HG03064 (cell line): ENCODE results near the gene KSR2.

Experiments
- ATAC-seq: cut with Tn5 transposase; IDR thresholded peaks from one replicate; pipeline ENCODE4 v1.9.1; 2021; ENCODE audit warnings: low read depth; ENCODE audit not compliant: unreplicated experiment

Gene KSR2

DNA sequence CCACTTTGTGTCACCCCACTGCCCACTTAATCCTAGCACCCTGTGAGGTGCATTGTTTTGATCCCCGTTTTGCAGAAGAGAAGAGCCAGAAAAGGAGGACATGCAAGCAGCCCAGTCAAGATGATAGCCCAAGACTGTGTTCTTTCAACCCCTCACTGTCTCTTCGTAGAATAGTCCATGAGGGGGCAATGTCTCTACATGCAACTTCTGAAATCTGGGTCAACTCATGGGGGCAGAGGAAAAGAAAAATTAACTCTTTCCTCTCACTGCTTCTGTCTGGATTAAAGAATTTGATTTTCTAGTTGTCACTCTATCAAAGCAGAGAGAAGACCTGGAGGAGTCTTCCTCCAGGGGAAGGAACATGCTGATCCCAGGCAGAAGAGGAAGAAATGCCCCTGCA, 377.8 kb downstream of the KSR2 start:
- no peak for ATAC-seq

DNA sequence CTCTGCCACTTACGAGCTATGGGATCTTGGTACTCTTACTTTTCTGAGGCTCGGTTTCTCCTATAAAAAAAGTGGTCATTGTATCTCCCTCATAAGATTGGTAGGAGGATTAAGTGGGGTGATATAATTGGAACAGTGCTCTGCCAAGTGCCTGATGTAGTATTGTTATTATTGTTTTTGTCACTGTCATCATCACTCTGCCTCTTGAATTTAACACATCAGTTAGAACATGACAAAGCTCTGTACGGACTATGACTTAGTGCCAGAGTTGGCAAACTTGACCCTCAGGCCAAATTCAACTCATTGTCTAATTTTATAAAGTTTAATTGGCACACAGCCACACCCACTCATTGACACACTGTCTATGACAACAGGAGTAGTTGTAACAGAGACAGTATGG, 378.4 kb downstream of the KSR2 start:
- ATAC-seq = no peak

DNA sequence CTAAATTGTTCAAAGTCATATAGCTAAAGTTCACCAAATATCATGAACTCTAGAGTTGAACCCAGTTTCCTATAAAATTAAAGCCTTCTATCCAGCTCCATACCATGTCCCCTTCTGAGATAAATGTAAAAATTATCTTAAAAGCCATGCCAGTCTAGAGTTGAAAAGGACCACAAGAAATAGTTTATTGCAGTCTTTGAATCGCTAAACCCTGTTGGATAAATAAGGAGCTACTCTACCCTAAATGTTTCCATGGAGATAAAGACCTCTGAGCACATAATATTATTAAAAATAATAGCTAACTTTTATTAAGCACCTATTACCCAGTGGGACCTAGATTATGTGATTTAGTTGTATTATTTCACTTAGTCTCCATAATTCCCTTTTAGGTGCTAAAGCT, 379.8 kb downstream of the KSR2 start:
- no peak for ATAC-seq

- ATAC-seq = no peak
These were observed 381.0 kb downstream of the KSR2 start for GRCh38 chr12:117587631-117588287.

DNA sequence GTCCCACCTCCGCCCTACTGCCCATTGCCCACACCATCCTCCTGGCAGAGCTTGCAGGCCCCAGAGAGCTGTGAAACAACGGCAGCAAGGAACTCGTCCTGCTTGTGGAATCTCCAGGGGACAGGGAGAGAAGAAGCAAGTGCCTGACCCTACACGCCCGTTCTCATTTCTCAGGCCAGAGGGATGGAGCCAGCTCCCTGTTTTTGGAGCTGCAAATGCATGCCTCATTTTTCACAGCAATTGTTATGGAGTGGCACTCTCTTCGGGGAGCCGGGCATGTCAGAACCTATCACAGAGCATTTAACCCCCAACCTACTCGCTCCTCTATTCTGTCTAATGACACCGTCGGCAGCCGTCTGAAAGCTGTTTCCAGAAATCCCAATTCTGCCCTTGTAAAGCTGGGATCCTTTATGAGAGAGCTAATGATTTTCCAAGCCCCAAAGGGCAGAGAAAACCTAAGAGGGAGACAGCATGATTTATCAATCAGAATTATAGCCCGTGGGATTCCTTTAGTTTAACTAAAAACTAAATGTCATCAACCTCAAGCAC, 385.0 kb downstream of the KSR2 start:
- ATAC-seq = no peak

GRCh38 chr12:117583092-117583491, 385.7 kb downstream of the KSR2 start:
- no peak for ATAC-seq

DNA sequence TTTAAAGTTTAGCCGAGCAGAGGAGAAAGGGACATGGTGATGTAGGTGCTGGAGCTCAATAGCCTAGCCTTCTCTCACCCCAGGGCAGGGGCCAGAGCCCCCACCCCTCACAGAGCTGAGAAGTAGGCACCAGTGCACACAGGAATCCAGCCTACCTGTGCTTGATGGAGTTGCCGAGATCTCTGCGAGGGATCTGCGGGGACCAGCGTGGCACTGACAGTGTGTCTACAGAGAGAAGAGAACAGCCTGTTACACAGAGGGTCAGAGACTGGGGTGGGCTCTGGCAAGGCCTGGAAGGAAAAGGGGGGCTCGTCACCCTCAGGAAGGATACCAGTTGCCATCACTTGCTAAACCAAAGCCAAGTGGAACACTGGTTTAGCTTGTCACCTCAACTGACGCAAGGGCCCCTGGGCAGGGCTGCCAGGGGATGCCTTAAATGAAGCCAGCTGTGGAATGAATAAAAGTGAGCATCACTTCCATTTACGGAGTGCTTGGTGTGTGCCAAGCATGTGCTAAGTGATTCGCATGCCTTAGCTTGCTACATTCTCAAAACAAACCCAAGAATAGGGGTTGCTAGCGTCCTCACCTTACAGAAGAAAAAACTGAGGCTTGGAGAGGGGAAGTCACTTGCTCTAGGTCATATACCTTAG, 386.5 kb downstream of the KSR2 start:
- no peak for ATAC-seq

- no peak for ATAC-seq
These were observed 388.1 kb downstream of the KSR2 start for GRCh38 chr12:117580718-117581062.

GRCh38 chr12:117580015-117580717, 388.6 kb downstream of the KSR2 start:
- no peak for ATAC-seq

- ATAC-seq = no peak
These were observed 391.6 kb downstream of the KSR2 start for GRCh38 chr12:117577122-117577657.

DNA sequence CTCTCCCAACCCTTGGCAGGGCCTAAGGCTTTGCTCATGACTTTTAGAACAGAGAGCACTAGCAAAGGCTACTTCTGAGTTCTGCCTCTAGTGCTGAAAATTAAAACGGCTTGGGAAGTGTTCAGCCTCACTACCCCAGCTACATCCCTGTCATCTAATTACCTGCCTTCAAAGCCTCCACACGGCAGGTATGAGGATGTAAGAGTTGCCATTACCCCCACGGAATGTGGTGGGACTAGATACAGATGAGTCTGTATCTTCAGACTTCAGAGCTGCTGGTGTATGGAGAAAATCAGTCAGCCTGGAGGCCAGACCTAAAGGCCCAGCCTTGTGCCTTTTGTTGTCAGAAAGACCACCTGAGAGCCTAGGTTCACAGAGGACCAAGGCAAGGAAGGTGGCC, 392.7 kb downstream of the KSR2 start:
- ATAC-seq = no peak

GRCh38 chr12:117574655-117575054, 394.1 kb downstream of the KSR2 start:
- no peak for ATAC-seq

DNA sequence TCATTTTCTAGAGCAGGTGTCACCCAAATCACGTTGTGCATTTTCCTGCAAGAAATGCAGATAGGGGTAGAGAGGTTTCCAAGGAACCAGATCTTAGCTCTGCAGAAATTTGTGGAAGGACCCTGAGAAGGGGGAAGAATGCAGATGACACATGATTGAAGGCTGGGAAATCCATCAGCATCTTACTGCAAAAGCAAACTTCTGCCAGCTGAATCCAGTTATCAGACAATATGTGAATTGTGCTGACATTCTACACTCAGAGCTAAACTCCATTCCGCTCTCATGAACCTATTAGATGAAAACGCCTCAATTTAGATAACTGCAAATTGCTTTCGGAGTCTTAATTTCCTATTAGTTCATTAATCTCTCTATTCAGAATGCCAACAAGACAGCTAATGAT, 396.0 kb downstream of the KSR2 start:
- ATAC-seq = no peak

GRCh38 chr12:117571321-117571720, 397.5 kb downstream of the KSR2 start:
- no peak for ATAC-seq

- no peak for ATAC-seq
These were observed 398.2 kb downstream of the KSR2 start for GRCh38 chr12:117570608-117571007.

- no peak for ATAC-seq
These were observed 401.1 kb downstream of the KSR2 start for GRCh38 chr12:117567644-117568216.

- no peak for ATAC-seq
These were observed 403.9 kb downstream of the KSR2 start for GRCh38 chr12:117564881-117565280.

DNA sequence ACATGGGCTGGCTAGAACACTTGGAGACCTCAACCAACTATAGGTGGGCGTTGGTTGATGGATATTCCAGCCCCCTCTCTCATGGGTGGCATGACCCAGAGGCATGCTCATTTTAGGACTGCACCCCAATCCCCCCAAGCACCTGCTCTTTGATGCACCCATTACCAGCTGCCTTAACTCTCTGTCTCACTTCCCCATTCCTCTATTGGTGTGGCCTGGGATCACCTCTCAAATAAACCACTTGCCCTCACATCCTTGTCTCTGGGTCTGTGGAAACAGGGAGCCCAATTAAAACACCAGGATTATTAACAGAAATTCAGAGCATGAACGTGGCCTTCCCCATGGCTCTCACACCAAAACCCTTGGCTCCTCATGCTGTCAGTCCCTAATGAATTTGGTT, 405.1 kb downstream of the KSR2 start:
- no peak for ATAC-seq

DNA sequence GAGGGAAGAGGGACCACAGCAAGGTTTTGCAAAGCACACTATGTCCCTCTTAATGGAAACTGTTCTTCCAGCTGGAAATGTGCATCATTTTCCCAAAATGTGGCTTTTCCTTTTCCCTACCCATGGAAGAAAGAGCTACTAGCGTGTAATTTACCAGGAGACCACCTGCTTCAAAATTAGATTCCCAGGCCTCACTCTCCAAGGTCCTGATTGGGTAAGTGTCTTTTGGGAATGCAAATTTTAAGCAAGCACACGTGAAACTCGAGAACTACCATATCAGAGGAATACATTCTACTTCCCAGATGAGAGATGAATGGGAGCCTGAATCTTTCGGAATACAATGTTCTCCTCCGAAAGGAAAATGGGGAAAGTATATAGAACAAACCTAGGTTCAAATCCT, 405.8 kb downstream of the KSR2 start:
- no peak for ATAC-seq

DNA sequence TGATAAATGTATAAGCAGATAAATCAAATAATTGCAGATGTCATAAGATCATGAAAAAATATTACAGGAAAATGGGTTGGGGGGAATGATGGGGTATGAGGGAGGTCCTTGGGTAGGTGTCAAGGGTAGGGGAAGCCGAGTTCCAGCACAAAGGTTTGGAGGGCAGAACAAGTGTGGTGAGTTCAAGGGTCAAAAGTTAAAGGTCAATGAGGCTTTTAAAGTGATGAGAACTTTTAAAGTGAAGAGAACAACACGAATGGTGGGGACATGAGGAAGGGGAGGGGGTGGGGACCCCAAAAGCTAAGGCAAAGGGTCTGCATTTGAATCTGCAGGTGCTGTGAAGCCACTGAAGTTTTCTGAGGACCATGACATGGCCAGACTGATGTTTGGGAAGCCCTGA, 406.8 kb downstream of the KSR2 start:
- no peak for ATAC-seq

GRCh38 chr12:117559978-117560377, 408.8 kb downstream of the KSR2 start:
- ATAC-seq = no peak
